PFSK-1 (cell line): ENCODE data around the gene RUNX1.

ENCODE experiments used
- SIN3A ChIP-seq: IDR thresholded peaks from 2 replicates; pipeline ENCODE4 v1.6.1; 2012; ENCODE audit warnings: mild to moderate bottlenecking, low read length, moderate library complexity, borderline replicate concordance; ENCODE audit not compliant: insufficient read depth
- TAF1 ChIP-seq: IDR thresholded peaks from 2 replicates; pipeline ENCODE4 v1.6.1; 2012; ENCODE audit warnings: low read length, control low read depth, borderline replicate concordance; ENCODE audit not compliant: insufficient read depth

GRCh38 chr21:34878501-34878900, 170.6 kb downstream of the RUNX1 start:
- no peak for TF ChIP-seq TAF1
- no peak for TF ChIP-seq SIN3A
